Panc1 (cell line): ENCODE measurements around the gene PSME3.

Experiments
- CTCF ChIP-seq: fragments of 450-650 bp; IDR thresholded peaks from 2 replicates; pipeline ENCODE4 v1.5.1; 2017; ENCODE audit warnings: mild to moderate bottlenecking
- POLR2AphosphoS5 ChIP-seq: IDR thresholded peaks from 2 replicates; pipeline ENCODE4 v1.6.1; 2012; ENCODE audit warnings: mild to moderate bottlenecking, low read depth, low read length, moderate library complexity
- REST ChIP-seq, 2 experiments: IDR thresholded peaks; 2 replicates each; pipeline ENCODE4 v1.6.1; 2011 to 2012; ENCODE audit warnings: low read depth in 2 of 2, control low read depth in 1 of 2, low read length in 1 of 2, mild to moderate bottlenecking in 1 of 2, moderate library complexity in 1 of 2; ENCODE audit not compliant: insufficient read depth in 1 of 2

- TF ChIP-seq POLR2AphosphoS5 (no peak), CTCF (no peak), REST (IDR thresholded peaks at IDR 0.05; ENCODE audit: insufficient read depth in 1 of 2, low read depth in 2 of 2, low read length in 1 of 2) (no peak)
These were observed 38.5 kb downstream of the PSME3 start for GRCh38 chr17:42871647-42872046.
